Measurements from ENCODE around the gene ZNF385C.
"Not testable (repeated sequence)": the region's sequence is repeated elsewhere in the genome, so short reads cannot be mapped to it uniquely, and the experiment has no call there.

The ZNF385C gene

DNA sequence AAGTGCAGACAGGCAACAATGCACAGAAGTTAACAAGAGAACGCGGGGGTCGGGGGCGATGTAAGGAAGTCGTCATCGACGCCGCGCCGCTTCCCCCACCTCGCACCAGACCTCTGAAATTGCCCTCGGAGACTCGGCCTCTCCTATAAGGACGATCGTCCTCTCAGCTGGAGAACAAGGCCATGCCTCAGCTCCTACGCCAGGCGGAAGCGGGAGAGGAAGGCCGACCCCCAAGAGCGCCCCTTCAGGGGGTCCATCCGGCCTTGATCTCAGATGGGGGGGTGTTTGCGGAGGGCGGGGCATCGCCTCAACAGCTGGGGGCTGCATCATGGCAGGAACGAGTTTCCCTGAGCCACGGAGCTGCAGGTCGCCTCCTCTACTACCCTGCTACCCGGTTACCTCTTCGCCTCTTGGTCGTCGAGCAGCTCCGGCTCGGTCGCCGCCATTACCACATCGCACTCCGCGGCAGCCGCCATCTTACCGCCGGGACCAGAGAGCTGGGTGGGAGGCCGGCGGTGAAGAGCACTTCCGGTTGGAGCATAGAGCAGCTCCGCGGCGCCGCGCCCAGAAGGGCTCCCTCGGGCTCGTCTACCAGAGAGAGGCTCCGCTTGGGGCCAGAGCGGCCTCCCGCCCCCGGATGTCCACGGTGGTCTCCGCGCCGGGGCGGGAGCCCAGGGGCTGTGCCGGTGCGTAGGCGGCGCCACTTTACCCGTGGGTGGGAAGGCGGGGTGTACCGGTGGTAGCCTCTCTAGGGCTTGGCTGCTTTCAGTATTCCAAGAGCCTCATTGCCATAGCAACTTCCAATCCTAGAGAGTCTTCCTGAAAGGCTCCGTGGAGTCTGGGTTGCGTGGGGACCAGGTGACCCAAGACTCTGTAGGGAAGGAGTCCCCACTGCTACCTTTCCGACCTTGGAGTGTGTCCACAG, 81.1 kb downstream of the ZNF385C start, which contains the start of gene DNAJC7:
Gene DNAJC7, minus strand, starts transcription at position 499 of the 925 bp plus-strand sequence. Its CDS starts 23 bp downstream, at position 476.
- DNase-seq, result peak; percentile 99

DNA sequence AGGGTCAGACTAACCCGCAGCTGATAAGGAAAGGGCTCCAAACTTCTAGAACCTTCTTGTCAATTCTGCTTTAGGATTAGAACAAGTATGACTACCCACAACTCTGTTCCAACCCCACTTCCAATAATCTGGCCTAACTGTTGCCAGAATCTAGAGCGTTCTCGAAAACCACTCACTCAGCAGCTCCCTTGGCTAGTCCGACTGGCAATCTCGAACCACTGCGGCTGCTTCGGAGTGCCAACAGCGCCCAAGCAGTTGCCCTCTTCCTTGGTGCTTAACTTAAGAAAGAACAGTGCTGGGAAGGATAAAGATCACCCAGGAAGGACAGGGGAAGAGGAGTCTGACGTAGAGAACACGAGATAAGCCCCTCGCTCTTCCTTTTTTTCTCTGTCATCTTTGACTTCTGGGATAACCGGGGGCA, 81.9 kb downstream of the ZNF385C start:
- peak; percentile 14 for DNase-seq

DNA sequence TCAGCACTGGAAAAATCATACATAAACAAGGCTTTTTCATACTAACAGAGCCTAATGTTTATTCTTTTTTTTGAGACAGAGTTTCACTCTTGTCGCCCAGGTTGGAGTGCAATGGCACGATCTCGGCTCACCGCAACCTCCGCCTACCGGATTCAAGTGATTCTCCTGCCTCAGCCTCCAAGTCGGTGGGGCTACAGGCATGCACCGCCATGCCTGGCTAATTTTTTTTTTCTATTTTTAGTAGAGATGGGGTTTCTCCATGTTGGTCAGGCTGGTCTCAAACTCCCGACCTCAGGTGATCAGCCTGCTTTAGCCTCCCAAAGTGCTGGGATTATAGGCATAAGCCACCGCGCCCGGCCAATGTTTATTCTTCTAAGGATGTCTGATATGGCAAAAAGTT, 84.5 kb downstream of the ZNF385C start:
- not testable (repeated sequence) for DNase-seq

DNA sequence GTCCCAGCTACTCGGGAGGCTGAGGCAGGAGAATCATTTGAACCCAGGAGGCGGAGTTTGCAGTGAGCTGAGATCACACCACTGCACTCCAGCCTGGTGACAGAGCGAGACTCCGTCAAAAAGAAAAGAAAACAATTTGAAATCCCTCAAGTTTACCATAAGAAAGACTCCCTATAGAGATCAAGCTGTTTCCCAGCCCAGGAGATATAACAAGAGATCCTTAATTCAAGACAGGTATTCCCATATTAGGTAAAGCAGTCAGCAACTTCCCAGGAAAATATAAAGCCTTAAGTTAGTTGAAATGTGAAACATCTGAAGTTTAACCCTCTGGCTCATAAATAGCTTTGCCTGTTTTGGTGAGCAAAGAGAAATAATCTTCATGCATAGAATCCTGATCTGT, 85.9 kb downstream of the ZNF385C start:
- DNase-seq, result not testable (repeated sequence)

DNA sequence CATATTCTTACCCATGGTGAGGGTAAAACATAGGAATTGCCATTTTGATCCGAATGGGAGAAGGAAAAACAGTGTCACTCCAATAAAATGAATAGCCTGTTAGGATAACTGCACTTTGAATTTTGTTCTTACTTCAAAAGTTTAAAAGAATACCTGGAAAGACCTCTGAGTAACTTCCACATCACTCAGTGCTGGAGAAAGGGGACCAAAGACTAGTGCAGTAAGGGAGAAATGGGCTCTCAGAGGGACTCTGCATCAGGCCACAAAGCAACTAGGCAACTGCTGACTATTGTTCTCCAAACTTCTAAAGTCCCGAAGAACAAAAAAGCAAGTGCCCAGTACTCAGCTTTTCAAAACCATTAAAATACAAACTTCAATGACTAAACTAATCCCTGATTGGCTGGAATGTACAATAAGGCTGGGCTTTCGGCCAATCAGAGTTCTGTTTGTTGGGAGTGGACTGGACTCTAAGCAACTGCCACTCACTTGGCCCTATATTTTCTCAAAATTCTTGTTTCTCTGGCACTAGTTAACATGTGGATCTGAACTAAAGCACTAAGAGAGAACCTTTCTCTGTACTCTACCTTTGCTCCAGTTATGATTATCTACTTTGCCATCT, 87.3 kb downstream of the ZNF385C start:
- DNase-seq, result no peak

DNA sequence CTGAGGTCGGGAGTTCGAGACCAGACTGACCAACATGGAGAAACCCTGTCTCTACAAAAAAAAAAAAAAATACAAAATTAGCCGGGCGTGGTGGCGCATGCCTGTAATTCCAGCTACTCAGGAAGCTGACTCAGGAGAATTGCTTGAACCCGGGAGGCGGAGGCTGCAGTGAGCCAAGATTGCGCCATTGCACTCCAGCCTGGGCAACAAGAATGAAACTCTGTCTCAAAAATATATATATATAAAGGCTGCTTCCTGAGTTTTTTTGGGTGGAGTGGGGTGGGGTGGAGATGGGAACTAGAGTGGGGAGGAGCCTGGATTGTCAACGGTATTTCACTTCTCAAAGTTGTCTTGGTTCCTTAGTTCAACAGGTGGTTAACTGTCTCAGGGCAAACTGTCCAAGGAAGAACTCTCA, 88.0 kb downstream of the ZNF385C start:
- not testable (repeated sequence) for DNase-seq

DNA sequence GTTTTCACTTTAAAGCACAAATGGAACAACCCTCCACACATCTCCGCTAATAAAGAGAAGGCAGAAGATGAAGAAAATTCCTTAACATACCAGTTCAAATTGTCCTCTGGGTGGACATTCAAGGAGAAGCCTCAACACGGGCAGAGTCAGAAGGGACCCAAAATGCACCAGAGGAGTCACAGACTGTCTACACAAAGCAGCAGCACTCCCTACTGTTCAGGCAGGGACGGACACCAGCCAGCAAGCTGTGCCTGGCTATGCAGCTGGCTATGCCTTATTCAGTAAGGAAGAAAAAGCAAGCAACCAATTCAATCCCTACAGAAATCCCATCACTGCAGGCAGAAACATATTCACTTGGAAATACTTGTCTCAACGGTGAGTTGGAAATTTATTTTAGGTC, 89.1 kb downstream of the ZNF385C start:
- DNase-seq, result no peak

DNA sequence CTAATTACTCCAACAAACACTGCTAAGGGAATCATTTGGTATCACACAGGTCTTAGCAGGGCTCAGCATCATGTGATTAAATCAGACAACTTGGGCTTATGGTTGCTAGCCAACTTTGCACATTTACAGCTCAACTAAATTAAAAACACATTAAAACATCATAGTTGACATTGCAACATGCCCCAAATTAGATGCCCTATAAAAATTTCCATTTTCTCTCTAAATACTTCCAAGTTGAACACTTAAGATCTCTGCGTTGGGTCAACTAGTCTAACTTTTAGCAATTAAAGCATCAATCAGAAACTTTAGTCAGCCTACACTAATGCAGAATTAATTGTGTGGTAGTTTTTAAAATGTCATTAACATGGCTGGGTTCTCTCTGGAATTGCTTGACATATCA, 93.1 kb downstream of the ZNF385C start:
- no peak for DNase-seq

DNA sequence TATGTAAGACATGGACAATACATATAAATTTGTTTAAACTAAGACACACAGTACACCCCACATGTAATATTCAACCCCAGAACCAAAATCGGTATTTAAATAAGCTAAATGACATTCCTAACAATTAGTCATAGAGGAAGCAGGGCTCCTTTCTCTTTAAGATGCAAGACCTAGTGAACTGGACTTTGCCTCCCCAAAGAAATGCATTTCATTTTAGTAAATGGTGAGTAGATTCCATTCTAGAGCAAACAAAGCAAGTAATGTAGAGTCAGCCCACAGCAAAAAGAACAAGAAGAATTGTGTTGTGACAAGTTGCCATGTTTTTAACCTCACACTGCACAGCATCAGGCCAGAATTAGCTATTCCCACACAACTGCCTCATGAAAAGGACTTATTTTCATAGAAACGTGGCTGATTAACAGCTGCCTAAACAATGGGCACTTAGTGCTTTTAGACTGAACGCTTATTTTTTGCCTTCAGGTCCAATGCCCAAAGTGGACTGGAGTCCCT, 95.4 kb downstream of the ZNF385C start:
- DNase-seq, result no peak

DNA sequence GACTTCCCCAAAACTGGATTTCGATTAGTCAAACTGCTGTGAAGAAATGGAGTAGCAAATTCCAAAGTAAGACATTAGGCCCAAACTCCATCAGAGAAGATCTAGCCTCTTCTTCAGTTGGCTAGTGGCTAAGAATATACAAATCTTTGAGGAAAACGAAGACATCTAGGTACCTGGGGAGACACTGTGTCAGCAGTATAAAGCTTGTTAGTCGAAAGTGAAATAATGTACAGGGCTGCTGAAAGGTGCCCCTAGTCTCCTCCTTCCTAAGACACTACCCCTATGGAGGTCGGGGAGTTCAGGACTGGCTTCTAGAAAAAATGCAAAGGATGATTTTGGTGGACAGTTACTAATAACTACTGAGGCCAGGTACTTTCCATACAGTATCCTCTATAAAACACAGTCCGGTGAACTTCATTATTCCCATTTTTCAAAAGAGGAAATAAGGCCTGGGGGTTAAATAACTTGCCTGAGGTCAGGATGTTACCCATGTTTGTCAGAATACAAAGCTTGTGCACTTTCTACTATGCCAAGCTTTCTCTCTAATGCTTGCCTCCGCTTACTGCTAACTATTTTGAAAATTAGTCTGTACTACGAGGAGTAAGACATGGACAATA, 96.0 kb downstream of the ZNF385C start:
- no peak for DNase-seq

DNA sequence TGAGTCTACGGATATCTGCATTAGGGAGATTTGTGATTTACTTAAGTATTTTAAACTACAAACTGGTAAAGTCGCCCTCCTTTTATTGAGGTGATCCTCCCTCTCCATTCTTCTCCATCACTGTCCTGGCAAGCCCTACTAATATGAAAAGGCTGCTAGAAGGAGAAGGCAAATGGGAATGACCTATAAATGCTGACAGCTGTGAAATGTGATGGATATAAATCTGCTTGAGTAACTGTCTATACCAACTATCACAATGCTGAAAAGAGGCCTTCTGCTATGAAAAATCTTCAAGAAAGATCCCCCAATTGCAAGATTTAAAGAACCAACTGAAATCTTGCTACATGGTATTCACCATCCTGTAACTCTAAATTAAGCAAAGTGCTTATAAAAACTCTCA, 96.5 kb downstream of the ZNF385C start:
- DNase-seq, result no peak

DNA sequence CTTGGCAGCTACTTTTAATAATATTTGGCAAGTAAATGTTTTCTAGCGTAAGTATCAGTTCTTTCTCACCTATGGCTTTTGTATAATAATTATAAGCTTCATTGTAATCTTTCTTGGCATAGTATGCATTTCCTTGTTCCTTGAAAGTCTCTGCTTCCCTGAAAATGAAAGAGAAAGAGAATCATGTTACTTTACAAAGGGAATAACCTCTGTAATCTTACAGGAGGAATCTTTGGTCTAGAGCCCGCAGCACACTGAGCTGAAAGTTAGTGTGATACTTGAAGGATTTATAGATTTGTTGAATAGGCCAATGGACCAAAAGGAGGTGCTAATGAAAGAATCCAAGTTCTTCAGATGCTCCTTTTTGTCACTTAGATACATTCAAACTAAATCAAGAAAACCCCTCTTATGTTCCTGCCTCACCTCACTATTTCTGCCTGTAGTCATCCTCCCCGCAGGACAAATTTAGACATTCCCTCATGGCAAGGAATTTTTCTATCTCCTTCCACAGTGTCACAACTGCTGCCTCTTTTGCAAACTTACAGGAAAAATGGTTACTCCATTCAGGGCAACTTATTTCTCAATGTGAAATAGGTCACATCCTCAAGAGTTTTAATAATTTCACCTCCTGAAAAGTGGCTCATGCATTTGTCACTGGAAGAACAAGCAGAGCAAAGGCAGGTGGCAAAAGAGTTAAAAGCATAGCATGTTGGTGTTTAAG, 97.7 kb downstream of the ZNF385C start:
- DNase-seq, result no peak

DNA sequence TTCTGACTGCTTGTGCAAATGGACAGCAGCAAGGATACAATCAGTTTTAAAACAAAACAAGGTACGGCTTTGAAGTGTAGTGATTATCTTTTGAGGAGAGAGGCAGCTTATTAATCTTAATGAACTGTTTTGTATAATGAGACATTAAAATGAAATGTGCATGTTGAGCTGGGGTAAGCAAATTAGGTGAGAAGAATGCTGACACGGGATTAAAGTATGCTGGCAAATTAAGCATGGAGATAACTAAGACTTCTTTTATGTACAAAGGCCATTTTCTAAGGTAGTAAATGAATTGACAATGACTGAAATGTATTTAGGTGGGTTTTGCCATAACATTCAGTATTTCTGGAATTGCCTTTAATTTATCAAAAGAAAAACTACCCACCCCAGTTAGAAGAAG, 99.8 kb downstream of the ZNF385C start:
- DNase-seq, result no peak

DNA sequence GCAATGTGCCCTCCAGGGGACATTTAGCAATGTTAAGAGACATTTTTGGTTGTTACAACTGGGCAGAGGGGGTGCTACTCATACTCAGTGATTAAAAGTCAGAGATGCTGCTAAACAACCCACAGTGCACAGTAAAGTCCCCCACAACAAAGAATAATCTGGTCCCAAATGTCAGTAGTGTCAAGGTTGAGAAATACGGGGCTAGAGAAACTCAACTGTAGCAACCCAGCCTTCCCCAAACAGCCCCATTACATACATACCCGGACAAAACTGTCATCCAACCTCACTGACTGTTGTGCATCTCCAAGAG, 101.5 kb downstream of the ZNF385C start:
- DNase-seq, result no peak

DNA sequence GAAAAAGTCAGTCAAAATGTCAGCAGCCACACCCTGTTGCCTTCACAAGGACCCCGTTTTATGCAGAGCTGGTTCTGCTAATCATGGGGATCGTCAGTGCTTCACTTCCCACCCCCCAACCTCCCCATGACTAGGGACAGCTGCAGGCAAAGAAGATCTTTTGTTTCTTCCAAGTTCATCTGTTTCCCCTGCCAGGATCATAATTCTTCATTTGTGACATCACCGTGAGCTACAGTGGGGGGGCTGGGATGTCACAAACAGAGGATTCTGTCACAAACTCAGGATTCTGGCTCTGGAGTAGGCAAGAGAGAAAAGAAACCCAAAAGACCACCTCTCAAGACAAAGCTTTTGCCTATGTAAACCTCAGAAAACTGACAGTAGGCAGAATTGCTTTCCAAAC, 105.7 kb downstream of the ZNF385C start:
- no peak for DNase-seq

DNA sequence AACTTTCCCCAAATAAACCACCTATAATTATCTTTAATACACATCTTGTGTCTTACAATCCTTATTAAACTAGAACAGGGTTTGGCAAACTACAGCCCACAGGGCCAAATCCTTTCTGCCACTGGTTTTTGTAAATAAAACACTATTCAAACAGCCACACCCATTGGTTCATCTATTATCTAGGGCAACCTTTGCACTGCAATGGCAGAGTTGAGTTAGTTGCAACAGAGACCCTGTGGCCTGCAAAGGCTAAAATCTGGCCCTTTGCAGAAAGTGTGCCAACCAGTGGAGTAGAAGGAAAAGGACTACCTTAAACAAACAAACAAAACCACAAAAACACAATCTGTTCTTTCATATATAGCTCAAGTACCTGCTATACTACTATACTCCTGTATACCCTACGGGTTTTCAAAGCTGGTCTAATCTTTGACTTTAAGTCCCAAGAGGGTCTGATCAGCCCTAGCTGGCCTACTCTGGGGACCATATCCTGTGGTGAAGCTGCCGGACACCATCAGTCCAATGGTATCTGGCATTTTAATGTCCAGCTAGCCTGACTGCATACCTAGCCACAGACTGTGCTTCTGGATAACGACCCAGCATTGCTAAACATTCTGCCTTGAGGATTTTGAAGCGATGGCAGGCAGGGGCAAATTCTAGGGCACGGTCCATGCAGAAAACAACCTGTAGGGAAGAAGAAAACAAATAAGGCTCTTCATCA, 108.4 kb downstream of the ZNF385C start:
- no peak for DNase-seq

DNA sequence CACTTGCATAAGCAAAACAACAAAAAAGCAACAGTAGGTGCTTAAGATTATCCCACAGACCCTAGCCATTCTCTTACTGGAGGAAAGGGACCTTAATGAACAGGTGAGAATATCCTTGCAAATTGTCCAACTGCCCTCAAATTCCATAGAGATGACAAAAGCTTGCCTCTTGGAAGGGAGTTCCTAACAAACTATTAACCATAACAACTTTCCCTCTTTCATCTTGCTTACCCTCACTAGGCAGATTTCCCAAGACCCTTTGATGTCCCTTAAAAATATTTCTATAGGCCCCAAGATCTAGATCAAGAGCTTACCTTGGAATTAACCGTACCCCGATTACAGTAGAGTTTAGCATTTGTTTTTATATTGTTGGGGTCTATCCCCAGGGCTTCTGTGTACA, 109.9 kb downstream of the ZNF385C start:
- DNase-seq, result no peak

DNA sequence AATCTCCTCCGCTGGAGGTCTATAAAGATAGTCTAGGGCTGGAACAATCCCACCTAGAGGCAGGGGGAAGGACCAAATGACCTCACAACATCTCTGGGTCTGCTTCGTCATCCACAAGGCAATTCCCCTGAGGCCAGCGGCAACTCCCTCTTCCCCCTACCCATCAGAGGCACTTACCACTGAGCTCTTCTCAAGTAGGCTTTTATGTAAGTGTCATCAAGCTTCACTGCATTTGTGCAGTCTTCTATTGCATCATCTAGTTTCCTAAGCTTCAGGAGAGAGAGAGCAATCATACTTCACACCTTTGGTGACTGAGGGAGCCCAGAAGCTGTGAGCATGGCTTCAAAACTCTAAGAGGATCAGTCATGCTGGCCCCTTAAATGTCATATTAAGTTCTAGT, 110.6 kb downstream of the ZNF385C start:
- DNase-seq, result no peak

DNA sequence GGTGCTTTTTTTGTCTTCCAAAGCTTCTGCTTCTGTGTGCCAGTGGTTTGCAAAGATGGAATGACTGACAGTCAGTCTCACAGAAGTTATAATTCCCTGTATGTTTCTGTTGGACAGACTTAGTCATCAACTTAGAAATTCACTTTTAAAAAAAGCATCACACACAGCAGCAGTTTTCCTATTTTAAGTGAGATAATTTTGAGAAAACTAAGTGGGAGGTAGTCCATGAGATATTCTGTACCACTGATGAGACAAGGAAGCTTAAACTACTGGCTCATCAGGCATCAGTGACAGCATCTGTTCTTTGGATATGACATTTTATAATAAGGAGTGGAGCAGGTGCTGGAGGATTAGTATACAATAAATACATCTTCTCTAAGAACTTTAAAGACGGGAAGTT, 111.6 kb downstream of the ZNF385C start:
- no peak for DNase-seq

DNA sequence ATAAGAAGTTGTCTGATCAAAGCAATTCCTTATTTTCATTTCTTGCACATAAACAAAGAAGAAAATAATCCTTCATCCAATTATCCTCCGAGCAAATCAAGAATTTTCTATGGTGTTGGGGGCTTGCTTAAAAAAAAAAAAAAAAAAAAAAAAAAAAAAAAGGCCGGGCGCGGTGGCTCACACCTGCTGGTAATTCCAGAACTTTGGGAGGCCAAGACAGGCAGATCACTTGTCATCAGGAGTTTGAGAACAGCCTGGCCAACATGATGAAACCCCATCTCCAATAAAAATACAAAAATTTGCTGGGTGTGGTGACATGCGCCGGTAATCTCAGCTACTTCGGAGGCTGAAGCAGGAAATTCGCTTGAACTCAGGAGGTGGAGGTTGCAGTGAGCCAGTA, 112.4 kb downstream of the ZNF385C start:
- no peak for DNase-seq

DNA sequence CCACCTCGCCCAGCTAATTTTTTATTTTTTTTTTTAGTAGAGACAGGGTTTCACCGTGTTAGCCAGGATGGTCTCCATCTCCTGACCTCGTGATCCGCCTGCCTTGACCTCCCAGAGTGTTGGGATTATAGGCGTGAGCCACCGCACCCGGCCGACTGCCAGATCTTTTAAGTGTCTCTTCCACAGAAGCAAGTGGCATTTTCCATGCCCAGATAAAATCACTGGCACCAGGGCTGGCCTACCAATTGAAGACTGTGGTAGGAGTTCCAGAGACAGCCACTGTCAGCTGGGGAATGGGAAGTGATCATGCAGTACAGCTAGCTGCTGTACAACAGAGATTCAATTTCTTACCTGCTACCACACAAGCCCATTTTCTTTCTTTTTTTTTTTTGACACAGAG, 113.8 kb downstream of the ZNF385C start:
- DNase-seq, result no peak

DNA sequence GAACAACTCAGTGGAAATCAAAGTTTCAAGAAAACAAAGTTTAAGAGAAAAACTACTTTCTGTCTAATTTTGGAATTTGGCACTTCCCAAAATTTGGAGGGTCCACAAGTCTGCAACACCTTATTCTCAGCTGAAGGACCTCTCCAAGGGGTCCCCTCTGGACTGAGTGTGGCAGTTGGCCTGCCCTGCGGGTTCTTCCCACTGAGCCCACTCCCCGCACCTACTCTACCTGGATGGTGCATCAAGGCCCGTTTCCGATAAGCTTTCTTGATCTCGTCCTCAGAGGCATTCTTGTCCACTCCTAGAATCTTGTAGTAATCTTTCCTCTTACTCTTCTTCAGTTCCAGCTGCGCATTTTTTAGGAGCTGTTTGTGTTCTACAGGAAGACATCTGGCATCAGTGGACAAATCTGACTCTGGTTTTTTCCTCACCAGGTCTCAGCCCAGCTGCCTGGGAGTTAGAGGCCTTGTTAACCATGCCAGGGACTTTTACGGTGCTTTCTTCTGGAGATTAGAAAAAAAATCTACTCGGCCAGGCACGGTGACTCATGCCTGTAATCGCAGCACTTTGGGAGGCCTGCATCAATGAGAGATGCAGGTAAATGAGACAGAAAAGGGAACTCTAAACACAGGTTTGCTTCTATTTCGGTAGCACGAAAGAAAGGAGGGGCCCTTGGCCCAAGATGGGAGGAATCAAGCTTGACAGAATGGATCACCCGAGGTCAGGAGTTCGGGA, 116.1 kb downstream of the ZNF385C start:
- no peak for DNase-seq

Data from NCI-H2171 treated with DMSO at 0.1 percent for 48 hours (cell line).